GM19372 (cell line): ENCODE data around the gene OPRL1.
"Not testable (repeated sequence)": the region's sequence is repeated elsewhere in the genome, so short reads cannot be mapped to it uniquely, and the experiment has no call there.

Experiments used
- ATAC-seq: cut with Tn5 transposase; IDR thresholded peaks from one replicate; pipeline ENCODE4 v1.9.1; 2021; ENCODE audit warnings: mild to moderate bottlenecking, low read depth, moderate library complexity; ENCODE audit not compliant: unreplicated experiment

OPRL1 gene

GRCh38 chr20:64083378-64083803, 3.5 kb downstream of the OPRL1 start:
- no peak for ATAC-seq

GRCh38 chr20:64083804-64084684, 4.2 kb downstream of the OPRL1 start, which contains the start of gene LKAAEAR1:
LKAAEAR1 (minus strand) TSS chr20:64084398; CDS start chr20:64084219, 179 bp downstream.
- no peak for ATAC-seq

- ATAC-seq, result no peak
Observed at GRCh38 chr20:64084685-64085152, 4.8 kb downstream of the OPRL1 start.

GRCh38 chr20:64086801-64087200, 6.9 kb downstream of the OPRL1 start:
- no peak for ATAC-seq

- ATAC-seq, result not testable (repeated sequence)
Observed at GRCh38 chr20:64087226-64087825, 7.4 kb downstream of the OPRL1 start.

- not testable (repeated sequence) for ATAC-seq
Observed at GRCh38 chr20:64088586-64088985, 8.7 kb downstream of the OPRL1 start.

- ATAC-seq, result no peak
Observed at GRCh38 chr20:64090165-64090564, 10.3 kb downstream of the OPRL1 start.

GRCh38 chr20:64091340-64091739, 11.5 kb downstream of the OPRL1 start:
- no peak for ATAC-seq

GRCh38 chr20:64091770-64092169, 11.9 kb downstream of the OPRL1 start:
- no peak for ATAC-seq

- ATAC-seq, result no peak
Observed at GRCh38 chr20:64092258-64093012, 12.6 kb downstream of the OPRL1 start.

GRCh38 chr20:64093013-64093503, 13.2 kb downstream of the OPRL1 start:
- ATAC-seq, result no peak

GRCh38 chr20:64095455-64095854, 15.6 kb downstream of the OPRL1 start:
- ATAC-seq, result no peak

- ATAC-seq, result no peak
Observed at GRCh38 chr20:64095927-64096326, 16.0 kb downstream of the OPRL1 start.

GRCh38 chr20:64096535-64096934, 16.7 kb downstream of the OPRL1 start:
- no peak for ATAC-seq

GRCh38 chr20:64098471-64099013, 18.7 kb downstream of the OPRL1 start:
- ATAC-seq, result no peak

- no peak for ATAC-seq
Observed at GRCh38 chr20:64099086-64099786, 19.4 kb downstream of the OPRL1 start.

- no peak for ATAC-seq
Observed at GRCh38 chr20:64099880-64100565, 20.1 kb downstream of the OPRL1 start.

GRCh38 chr20:64100566-64100888, 20.6 kb downstream of the OPRL1 start:
- no peak for ATAC-seq

- ATAC-seq, result no peak
Observed at GRCh38 chr20:64100946-64101688, 21.2 kb downstream of the OPRL1 start.
